ENCODE data around the gene PRKCA.

PRKCA gene

DNA sequence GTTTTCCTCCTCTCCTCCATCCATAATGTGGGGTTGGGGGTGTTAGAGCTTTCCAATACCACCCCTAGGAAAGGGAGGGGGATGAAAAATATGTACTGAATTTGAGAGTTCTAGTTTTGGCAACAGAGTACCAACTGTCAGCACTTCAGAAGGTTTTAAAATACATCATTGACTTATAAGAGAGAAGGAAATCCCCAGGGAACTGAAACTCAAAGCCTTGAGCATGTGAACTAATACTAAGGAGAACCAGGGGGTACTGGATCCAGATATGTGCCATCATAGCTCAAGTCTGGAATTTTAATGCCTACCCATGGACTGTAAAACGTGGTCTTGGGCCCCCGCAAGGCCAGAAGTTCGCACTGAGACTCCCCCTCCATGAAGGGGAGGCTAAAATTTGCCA, 548.3 kb downstream of the PRKCA start:
- DNase-seq (ENCODE audit: insufficient read length) (no peak), FAIRE-seq (no peak)
- TF ChIP-seq TAF1 (IDR thresholded peaks at IDR 0.05; ENCODE audit: borderline replicate concordance, low read depth, low read length) (no peak), POLR2A (IDR thresholded peaks at IDR 0.05; ENCODE audit: low read depth, low read length) (no peak), POLR2AphosphoS5 (IDR thresholded peaks at IDR 0.05; ENCODE audit: low read depth, low read length) (no peak)

DNA sequence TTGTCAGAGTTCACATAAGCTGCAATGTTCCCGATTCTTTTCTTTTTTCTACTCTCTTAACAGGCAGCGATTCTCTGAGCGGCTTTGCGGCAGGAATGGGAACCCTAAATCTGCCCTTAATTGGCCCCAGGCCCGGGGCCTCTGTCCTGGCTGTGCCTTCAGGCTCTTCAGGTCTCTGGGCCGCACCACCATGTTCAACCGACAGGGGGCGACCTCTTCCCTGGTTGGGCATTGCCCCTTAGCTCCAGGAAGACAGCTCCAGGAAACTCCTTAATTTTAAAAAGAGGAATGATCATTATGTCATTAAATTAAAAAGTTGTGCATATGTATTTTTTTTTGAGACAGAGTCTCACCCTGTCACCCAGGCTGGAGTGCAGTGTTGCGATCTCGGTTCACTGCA, 552.8 kb downstream of the PRKCA start:
- no peak for FAIRE-seq
- no peak for DNase-seq (ENCODE audit: insufficient read length)
- TF ChIP-seq POLR2A (IDR thresholded peaks at IDR 0.05; ENCODE audit: low read depth, low read length) (no peak), POLR2AphosphoS5 (IDR thresholded peaks at IDR 0.05; ENCODE audit: low read depth, low read length) (no peak), TAF1 (IDR thresholded peaks at IDR 0.05; ENCODE audit: borderline replicate concordance, low read depth, low read length) (no peak)

DNA sequence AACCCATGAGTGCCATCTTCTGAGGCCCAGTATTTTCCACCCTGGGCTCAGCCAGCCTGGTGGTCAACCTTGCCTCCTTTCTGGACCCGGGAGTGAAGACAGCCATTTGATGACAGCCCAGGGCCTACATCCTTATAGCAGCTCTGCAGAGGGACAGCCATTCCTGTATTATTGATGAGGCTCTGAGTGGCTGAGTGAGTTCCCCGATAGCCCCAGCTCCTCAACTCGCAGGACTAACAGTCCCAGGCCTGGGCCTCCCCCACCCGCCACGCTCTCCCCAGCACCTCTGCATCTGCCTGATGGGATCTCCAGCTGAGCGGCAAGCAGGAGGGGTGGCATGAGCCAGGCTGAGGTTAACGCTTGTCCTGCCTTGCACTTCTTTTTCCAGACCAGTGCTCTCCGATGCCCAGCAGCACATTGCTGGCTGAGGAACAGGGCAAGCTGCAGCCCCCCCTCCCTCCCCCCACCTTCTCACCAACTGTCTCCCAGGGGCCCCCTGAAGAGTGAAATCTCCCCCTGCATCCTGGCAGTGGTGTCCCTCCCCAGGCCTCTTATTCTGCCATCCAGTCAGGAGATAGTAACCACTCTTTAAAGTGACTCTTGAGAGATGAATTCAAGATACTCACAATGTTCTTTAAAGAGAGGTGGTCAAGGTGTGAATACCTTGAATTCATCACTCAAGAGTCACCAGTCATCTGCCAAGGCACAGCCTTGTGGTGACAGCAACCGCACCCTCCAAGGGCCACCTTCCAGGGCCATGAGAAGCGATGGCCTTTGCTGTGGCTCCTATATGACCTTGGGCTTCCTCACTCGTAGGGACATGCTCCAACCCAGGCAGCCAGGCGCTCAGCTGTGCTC, 556.0 kb downstream of the PRKCA start:
- DNase-seq (ENCODE audit: insufficient read length) (no peak), FAIRE-seq (no peak)
- TF ChIP-seq POLR2AphosphoS5 (IDR thresholded peaks at IDR 0.05; ENCODE audit: low read depth, low read length), result no peak
- no peak for TF ChIP-seq TAF1 (IDR thresholded peaks at IDR 0.05; ENCODE audit: borderline replicate concordance, low read depth, low read length)
- no peak for TF ChIP-seq POLR2A (IDR thresholded peaks at IDR 0.05; ENCODE audit: low read depth, low read length)

DNA sequence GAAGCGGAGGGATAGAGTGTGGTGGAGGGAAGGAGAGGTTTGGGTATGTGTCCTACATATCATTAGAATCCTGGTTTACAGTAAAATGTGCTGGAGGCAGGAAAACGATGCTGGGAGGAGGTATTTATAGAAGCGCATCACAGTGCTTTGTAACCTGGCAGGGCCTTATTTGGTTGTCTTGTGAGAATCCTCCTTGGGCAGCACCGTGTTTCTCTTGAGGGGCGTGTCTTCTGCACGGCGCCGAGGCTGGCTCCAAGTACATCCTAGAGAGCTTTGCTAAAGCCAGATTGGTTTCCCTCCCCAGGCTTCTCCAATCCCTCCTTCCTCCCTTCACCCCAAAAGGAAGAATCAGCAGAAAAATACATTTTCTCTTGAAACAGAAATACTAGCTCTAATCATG, 556.9 kb downstream of the PRKCA start:
- FAIRE-seq (no peak), DNase-seq (ENCODE audit: insufficient read length) (no peak)
- TF ChIP-seq POLR2A (IDR thresholded peaks at IDR 0.05; ENCODE audit: low read depth, low read length) (no peak), TAF1 (IDR thresholded peaks at IDR 0.05; ENCODE audit: borderline replicate concordance, low read depth, low read length) (no peak), POLR2AphosphoS5 (IDR thresholded peaks at IDR 0.05; ENCODE audit: low read depth, low read length) (no peak)

DNA sequence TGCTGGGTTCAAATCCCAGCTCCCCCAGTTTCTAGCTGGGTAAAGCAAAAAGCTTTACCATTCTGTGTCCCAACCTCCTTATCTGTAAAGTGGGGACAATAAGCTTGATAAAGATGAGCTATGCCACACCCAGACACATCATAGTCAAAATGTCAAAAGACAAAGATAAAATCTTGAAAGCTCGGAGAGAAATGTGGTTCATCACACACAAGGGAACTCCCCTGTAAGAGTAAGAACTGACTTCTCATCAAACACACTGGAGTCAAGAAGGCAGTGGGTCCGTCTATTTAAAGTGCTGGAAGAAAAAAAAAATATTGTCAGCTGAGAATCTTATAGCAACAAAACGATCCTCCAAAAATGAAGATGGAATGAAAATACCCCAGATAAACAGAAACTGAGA, 557.8 kb downstream of the PRKCA start:
- DNase-seq (ENCODE audit: insufficient read length) (no peak), FAIRE-seq (no peak)
- no peak for TF ChIP-seq TAF1 (IDR thresholded peaks at IDR 0.05; ENCODE audit: borderline replicate concordance, low read depth, low read length)
- TF ChIP-seq POLR2AphosphoS5 (IDR thresholded peaks at IDR 0.05; ENCODE audit: low read depth, low read length), result no peak
- TF ChIP-seq POLR2A (IDR thresholded peaks at IDR 0.05; ENCODE audit: low read depth, low read length), result no peak
